GM18867 (cell line): ENCODE data around the gene BAG5.

Experiments used
- ATAC-seq: cut with Tn5 transposase; IDR thresholded peaks from one replicate; pipeline ENCODE4 v1.9.1; 2021; ENCODE audit warnings: mild to moderate bottlenecking, moderate library complexity; ENCODE audit not compliant: unreplicated experiment

BAG5 gene

DNA sequence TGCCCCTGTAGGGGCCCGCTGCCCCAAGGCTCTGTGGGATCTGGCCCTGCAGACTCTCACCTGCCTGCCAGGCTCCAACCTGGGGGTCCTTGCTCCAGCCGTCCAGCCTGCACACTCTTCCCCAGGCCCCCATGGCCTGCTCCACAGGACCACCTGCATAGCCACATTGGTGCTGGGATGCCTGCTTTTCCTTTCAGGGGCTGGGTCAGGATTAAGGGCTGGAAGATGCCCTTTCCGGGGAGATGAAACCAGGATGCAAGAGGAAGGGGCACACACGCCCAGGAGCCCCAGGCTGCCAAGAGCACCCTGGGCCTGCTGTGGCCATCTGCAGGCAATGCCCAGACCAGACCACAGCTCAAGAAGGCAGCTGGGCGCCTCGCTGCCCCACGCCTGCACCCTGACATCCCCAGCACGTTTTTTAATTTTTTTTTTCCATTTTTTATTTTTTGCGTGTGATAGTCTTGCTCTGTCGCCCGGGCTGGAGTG lies 15.0 kb downstream of the BAG5 start:
- no peak for ATAC-seq

DNA sequence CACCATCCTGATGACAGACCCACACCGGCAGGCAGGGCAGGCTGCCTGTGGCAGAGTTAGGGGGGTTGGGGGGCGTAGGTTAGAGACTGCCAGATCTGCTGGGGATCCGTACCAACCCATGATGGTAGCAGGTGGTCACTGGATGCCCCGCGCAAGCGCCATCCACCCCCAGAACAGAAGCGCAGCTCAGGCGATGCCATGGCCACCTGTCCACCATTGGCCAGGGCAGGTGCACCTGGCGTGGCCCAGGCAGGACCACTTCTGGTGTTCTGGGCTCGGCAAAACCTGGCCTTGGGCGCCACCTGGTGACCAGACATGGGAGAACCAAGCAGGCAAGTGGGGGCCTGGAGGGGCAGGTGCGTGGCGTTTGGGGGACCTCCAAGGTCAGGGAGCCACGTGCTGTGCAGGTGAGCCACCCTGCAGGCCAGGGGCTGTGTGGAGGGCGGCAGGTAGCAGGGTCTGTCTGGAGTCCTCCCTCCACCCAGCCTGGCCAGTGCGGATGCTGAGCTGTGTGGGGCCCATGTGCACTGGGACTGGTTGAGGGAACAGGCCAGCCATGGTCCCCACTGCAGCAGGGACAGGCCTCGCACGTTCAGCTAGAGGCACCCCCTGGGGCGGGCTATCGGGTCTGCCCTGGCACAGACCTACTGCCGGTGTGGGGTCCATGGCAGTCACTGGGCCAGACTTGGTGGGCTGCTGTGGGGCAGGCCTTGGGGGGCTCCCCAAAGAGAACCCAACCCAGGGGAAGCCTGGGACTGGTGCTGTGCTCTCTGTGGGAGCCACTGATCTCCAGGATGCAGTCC lies 15.6 kb downstream of the BAG5 start:
- ATAC-seq: peak; percentile 57

DNA sequence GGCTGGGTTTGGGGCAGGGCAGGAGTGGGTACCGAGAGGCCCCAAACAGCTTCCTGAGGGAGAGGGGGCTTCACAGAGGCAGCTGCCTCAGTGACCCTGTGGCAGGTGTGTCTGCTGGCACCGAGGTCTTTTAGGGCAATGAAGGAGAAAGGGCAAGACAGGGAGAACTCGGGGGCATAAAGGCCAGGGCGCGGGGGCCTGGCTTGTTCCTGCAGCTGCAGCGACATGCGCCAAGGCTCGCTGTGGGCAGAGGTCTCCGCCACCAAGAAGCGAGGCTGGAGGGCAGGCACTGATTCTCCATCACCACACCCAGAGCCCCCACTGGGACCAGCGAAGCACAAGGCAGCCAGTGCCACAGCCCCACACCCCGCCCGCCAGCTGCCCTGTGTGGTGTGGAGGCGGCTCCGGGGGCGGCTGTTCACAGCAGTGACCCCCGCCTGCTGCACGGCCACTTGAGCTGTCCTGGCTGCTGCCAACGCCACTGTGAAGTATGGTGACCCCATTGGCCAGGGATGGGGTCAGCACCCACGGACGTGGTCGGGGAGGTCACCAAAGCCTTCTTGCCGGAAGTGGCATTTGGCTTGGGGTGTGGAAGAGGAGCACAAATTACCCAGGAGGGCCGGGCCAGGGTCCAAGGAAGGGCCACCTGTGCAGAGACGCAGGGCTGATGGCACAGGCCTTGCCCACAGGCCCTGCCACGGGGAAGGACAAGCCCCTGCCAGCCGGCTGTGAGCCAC lies 16.4 kb downstream of the BAG5 start:
- no peak for ATAC-seq

DNA sequence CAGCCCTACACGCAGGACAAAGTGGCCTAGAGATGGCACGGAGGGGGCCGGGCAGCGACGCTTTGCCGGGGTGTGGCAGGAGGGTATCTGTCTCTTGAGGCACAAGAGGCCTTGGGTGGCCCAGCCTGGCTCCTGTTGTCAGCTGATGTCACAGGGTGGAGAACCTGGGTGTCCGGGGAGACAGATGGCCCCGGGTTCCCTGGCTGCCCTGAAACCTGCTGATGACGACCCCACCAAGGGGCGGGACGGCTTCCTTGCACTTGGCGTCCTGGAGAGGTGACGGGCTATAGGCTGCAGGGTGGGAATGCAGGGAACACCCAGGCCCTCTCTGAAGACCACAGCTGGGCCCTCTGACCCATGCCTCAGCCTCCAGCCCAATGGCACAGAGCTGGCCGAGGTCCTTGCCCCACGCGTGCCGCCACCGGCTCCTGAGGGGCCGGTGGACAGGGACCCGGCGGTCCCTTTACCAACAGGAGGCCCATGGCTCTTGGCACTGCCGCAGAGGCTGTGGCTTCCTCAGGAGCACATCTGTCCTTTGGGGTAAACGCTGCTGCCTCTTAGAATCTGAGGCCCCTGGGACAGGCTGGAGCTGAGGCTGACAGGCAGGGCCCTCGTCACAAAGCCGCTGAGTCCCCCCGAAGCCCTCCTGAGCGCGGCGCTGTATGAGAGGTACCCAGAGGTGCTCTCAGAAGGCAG lies 17.1 kb downstream of the BAG5 start:
- no peak for ATAC-seq

DNA sequence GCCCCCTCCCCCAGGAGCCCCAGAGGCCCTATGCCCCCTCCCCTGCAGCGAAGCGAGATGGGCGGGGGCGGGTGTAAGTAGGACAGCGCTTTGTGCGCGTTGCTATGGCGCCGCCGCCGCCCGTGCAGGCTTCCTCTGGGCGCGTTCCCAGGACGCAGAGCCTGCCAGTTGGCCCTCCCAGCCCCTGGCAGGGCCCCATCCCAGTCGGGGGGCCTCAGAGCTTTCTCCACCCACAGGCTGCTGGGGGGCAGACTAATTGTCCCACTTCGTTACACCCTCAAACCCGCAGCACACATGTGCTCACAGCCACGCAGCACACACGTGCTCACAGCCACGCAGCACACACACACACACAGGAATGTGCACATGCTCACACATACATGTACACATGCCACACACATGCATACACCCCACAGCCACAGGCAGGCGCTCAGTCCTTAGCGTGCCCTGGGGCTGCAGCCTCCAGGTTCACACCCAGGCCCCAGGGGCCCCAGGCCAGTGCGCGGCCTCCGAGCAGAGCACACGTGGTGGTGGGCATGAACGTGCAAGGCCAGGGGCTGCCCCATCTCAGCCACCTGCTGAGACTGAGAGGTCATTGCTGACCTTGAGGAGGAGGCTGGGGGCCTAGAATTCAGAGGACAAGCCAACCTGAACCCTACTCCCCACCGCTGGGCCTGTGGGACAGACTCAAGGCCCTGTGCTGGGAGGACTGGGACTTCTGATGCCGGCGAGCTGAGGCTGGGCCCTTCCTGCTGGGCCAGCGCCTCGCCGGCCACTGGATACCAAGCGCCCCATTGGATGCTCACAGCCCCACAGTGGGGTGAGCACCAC lies 17.9 kb downstream of the BAG5 start:
- no peak for ATAC-seq

DNA sequence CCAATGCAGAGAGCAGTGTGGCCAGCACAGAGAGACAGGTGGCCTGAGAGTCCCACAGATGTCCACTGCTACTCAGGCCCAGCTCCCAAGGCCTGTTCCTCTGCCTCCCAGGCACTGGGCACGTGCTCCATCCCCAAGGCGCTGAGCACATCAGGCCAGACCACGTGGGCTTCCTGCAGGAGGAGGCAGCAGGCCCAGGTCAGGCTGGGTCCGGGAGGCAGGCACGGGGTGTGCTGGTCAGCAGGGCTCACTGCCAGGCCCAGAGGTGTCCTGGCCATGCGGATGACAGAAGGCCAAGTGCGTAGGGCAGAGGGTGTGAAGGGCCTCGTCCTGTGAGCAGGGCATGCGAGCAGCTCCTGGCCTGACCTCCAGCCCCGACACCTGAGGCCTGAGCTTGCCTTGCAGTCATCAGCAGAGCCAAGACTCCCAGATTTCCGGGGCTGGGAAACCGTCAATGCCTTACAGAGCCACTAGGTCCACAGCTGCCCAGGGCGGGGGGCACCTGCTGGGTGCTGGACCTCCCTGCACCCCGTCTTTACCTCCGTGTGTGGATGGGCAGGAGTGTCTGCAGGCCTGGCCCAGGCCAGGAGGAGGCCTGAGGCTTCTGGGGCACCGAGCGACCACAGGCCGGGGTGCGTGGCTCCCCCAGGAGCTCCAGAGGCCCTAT lies 18.6 kb downstream of the BAG5 start:
- no peak for ATAC-seq

DNA sequence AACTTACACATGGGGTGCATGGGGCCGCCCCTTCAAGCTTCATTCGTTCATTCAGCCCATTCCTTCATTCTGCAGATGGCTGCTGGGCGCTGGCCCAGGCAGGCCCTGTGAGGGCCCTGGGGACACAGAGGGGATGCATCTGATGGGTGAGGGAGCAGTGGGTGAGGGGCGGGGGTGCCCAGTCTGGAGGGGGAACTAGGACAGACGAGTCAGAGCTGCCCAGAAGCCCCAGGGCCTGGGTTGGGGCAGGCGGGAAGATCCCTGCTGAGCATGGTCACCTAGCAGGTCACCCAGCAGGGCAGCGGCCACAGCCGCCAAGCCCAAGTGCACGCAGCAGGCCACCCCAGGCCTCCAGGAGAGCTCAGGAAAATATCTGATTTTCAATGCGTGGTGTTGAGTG lies 19.3 kb downstream of the BAG5 start:
- ATAC-seq: no peak

DNA sequence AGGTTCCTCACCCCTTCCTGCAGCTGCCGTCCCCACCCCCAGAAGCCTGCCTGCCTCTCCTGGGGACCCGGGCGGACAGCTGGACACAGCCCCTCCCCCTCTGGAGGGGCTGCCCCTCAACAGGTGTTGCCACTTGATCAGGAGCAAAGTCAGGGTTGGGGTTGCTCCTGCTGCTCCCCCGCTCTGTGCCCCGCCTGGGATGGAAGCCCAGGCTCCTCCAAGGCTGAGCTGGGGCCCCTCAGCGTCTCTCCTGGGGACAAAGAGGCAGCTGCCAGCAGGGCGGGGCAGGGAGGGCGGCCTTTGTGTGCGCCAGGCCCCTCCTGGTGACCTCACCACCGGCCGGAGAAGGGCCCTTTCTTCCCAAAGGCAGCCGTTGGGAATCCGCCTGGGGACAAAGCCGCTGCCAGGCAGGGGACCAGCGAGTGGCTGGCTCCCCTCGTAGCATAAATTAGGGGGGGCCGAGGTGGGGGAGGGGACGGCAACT lies 19.8 kb downstream of the BAG5 start:
- ATAC-seq: no peak

DNA sequence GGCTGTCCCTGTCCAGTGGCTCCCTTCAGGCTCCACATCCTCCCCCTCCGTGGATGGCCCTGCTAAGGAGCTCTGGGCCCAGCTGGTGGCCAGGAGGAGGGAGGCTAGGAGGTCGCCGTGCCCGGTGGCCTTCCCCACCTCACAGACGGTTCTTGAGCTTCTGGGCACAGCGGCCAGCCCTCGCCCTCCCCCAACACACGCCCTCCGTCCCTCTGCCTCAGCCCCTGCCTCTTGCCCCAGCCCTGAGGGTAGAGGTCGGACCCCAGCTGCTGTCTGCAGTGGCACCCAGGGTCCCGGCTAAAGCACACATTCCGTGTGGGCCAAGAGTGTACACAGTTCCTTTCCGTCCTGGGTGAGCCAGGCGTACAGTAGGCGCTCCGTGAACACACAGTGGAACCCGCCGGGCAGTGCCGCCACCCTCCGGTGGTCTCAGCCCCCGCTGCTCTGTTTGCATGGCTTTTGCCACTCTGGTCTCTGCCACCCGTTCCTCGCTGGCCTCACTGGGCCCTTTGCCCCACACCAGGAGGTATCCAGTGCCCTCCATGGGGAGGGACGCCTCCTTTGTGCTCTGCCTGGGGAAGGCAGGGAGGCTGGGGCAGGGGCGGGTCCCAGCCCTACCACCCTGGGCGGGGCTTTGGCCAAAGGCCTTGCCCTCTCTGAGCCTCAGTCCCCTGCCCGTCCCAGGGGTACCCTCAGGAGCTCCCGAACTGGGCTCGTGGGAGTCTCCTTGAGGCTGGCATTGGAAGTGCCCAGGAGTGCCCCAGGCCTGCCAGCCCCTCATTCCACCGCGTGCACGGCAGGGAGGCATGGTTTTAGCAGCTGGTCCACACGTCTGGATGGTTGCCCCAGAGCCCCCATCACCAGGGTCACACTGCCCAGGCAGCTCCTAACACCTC lies 20.5 kb downstream of the BAG5 start:
- ATAC-seq: no peak

DNA sequence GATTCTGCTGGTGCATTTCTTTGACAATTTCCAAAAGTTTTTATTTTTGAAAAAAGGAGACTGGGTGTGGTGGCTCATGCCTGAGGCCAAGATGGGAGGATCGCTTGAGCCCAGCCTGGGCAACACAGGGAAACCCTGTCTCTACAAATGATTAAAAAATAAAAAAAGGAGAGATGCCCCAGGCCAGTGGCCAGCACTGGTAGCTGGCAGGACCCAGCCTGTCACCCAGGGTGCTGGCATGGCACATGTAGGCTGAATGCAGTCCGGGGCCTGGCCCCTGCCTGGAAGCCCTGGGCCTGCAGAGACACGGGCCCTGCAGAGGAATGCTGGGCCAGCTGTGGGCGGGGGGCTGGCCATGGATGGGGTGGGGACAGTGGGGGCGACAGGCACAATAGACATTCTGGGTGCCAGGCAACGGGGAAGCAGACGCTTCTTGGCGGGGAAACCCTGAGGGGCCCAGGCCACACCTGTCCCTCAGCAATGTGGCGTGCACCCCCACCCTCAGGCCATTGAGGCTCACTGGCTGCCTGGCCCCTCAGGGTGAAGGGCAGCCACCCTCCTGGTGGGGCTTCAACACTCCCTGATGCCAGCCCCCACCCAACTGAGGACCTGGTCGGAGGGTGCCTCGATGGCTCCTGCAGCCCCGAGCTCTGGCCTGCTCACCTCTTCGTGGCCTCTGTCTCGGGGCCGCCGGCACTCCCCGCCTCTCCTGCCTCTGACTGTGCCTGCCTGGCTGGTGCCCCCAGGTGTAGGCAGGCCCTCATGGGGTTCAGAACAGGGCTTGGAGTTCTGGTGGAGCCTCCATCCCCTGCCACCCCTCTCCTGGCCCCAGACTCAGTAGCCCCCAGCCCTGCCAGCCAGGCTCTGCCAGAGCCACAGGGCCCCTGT lies 21.4 kb downstream of the BAG5 start:
- no peak for ATAC-seq

DNA sequence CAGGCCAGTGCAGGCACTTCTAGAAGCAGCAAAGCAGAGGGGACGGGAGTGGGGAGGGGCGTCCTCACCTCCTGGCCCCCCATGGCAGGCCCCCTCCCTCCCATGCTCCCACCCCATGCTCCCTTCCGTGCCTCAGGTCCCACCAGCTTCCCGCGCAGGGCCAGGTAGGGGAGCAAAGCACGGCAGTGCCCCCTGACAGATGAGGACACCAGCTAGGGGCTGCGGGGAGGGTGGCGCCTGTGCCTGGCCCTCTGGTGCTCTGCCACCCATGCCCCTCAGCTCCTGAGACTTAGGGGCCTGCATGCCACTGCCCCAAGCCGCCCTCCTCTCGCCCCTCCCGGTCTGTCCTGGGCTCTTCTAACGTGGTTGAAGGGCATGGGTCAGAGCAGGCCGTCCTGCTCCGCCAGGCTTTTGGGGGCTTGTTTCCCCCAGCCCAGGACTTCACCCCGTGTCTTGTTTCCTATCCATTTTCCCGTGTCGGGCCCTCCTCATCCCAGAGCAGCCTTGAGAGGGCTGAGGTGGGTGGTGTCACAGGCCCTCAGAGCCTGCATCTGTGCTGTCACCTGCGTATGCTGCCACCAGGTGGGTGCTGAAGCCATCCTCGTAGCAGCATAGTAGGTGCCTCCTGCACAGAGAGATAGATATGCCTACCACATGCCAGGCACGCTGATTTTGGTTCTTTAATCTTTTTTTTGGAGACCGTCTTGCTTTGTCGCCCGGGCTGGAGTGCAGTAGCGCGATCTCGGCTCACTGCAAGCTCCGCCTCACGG lies 23.2 kb downstream of the BAG5 start:
- no peak for ATAC-seq

DNA sequence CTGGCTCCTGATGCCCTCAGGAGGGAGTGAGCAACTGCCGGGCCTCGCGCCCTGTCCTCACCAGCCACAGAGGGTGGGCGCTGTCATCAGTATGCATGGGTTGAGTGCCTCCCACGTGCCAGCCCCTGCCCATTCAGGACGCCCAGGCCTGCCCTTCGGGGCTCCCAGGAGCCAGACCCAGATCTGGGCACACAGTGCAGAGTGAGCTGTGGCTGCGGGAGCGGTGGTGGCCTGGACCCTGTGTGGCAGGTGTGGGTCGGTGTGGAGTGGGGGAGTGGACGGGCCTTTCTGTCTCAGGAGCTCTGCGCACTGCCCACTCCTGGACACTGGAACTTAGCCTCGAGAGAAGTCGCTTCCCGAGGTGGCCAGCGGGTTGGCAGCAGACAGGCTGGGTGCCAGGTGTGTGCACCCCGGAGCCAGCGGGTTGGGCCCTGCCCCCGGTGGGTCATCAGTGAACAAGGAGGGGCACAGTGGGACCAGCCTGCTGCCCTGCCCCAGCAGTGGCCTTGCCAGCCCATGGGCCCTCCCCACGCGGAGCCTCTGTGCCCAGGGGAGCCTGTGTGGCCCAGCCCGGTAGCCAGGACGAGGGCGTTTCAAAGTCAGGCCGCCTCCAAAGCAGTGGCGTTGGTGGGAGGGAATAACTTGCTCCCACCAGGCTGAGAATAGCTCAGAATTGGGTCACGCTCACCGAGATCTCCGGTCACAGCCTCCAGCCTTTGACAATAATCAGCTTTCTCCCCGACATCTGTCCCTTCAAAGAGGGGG lies 24.0 kb downstream of the BAG5 start:
- no peak for ATAC-seq

DNA sequence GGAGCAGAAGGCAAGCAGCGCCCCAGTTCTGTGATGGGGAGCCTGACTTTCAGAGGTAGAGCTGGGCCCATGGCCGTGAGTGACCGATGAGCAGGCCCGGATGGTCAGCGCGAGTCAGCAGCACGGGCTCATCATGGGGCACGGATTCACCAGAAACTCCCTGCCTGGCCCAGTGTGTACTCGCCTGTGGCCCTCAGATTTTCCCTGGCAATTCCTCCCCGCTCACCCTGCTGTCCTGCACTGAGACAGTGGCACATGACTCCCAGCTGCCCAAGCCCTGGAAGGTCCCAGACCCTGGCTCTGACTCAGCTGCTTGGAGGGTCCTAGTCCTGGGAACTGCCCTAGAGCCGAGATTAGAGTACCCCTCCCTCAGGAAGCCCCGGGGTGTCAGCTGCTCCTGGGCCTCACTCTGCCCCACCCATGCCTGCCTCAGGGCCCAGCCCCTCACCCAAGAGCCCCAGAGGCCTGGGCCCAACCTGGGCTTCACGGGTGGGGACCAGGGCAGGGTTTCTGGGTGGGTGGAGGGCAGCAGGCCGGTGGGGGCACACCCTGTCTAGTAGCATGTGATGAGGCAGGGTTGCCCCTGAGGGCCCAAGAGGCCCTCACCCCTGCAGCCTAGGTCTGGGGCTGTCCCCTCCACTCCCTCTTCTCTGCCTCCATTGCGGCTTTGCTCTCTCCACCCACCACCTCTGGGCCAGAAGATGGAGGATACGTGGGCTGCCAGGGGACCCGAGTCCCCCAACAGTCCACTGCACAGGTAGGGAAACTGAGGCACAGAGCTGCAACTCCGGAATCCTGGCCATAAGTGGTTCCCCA lies 25.1 kb downstream of the BAG5 start:
- no peak for ATAC-seq

DNA sequence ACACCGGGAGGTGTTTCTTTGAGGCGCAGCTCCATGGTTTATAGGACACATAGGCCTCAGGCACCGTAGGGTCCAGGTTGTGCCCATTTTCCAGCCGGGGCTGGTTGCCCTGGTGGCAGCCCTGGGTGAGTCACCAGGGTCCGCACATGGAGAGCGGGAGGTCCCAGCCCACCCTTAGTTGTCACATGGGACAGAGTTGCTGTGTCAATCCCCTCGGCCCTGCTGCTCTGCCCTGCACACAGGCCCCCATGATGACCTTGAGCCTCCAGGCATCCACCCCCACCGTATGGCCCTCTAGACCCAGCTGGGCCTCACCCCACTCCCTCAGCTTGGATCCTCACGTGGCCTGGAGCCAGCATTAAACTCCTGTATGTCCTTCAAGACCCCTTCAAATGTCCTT lies 25.8 kb downstream of the BAG5 start:
- no peak for ATAC-seq

DNA sequence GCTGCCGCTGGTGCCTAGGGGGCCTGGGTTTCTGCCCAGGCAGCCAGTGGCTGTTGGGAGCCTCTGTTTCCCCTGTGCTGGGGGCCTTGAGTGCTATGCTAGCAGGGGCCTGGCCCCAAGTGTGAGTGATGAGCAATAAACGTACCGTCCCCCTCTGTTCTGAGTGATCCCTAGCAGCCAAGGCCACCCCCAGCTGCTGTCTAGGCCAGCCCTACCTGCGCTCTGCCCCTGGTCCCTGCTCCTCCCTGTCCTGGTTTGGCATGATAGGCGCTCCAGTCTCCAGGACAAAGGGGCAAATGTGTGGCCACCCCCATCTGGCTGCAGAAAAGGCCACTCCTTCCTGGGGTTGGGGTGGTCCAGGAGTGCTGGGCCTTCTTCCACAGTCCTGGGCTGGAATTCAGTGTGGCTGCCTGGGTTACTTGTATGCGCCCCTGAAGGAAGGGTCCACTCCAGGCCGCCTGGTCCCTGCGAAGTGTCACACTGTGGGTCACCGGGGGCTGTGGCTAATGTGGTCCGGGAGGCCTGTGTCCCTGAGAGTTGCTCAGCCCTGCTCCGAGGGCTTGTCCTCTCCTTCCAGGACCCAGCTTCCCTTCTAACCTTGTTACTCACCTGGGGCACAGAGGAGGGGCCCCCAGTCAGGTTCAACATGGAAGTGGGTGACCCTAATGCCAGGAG lies 26.4 kb downstream of the BAG5 start:
- no peak for ATAC-seq
